GM13977 (cell line): ENCODE data around the gene TULP4.

Experiments
- DNase-seq: peaks from one replicate; pipeline ENCODE4 v3.0.0; 2012; ENCODE audit warnings: low spot score
- CTCF ChIP-seq: IDR thresholded peaks from 2 replicates; pipeline ENCODE4 v1.5.1; 2012; ENCODE audit warnings: mild to moderate bottlenecking, control low read depth; ENCODE audit not compliant: insufficient read depth; ENCODE audit errors: extremely low read depth, missing control alignments
- in situ Hi-C: fragments of 300-500 bp; cut with MboI; formaldehyde crosslinking; loops from one replicate; pipeline ENCODE4 v1.12.0; 2022; ENCODE audit warnings: low sequenced_read_pairs, low pct_unique_long_range_greater_than_20kb, mixed read lengths, inconsistent platforms; ENCODE audit not compliant: unreplicated experiment

Gene TULP4

GRCh38 chr6:158445426-158446085 is 133.3 kb downstream of the TULP4 start:
- in situ Hi-C loops: no loop called here
- no peak for DNase-seq
- no peak for TF ChIP-seq CTCF

- no peak for DNase-seq
- in situ Hi-C loops: no loop called here
- TF ChIP-seq CTCF: no peak
Observed at GRCh38 chr6:158448856-158449255, 136.6 kb downstream of the TULP4 start.

GRCh38 chr6:158452191-158452590 is 139.9 kb downstream of the TULP4 start:
- in situ Hi-C loops: no loop called here
- DNase-seq: no peak
- TF ChIP-seq CTCF: no peak

- no peak for TF ChIP-seq CTCF
- no peak for DNase-seq
- in situ Hi-C loops: no loop called here
Observed at GRCh38 chr6:158457131-158457530, 144.9 kb downstream of the TULP4 start.

GRCh38 chr6:158457616-158458278 is 145.5 kb downstream of the TULP4 start:
- in situ Hi-C loops: no loop called here
- TF ChIP-seq CTCF: no peak
- no peak for DNase-seq

- in situ Hi-C loops: no loop called here
- TF ChIP-seq CTCF: no peak
- DNase-seq: no peak
Observed at GRCh38 chr6:158459726-158460125, 147.5 kb downstream of the TULP4 start.
